Stimulated activated naive CD8-positive, alpha-beta T cell treated with anti-CD3 and anti-CD28 coated beads, Interleukin-15, Interleukin-2, amounts not matched to agents 100 ng/mL and 50 ng/mL, for 24 hours (primary cell): ENCODE results near the gene XDH.

Experiments
- H3K27ac Mint-ChIP-seq: one replicate; pipeline ENCODE4 v1.8.0; 2021; ENCODE audit warnings: mild to moderate bottlenecking, mixed read lengths
- H3K27me3 Mint-ChIP-seq: one replicate; pipeline ENCODE4 v1.8.0; 2021; ENCODE audit warnings: mixed read lengths
- H3K36me3 Mint-ChIP-seq: one replicate; pipeline ENCODE4 v1.8.0; 2021; ENCODE audit warnings: low read depth, mixed read lengths
- H3K4me1 Mint-ChIP-seq: one replicate; pipeline ENCODE4 v1.8.0; 2021; ENCODE audit warnings: low read depth, mixed read lengths
- H3K4me3 Mint-ChIP-seq: one replicate; pipeline ENCODE4 v1.8.0; 2021; ENCODE audit warnings: mild to moderate bottlenecking, mixed read lengths
- H3K9me3 Mint-ChIP-seq: one replicate; pipeline ENCODE4 v1.8.0; 2021; ENCODE audit warnings: mixed read lengths

Gene XDH

DNA sequence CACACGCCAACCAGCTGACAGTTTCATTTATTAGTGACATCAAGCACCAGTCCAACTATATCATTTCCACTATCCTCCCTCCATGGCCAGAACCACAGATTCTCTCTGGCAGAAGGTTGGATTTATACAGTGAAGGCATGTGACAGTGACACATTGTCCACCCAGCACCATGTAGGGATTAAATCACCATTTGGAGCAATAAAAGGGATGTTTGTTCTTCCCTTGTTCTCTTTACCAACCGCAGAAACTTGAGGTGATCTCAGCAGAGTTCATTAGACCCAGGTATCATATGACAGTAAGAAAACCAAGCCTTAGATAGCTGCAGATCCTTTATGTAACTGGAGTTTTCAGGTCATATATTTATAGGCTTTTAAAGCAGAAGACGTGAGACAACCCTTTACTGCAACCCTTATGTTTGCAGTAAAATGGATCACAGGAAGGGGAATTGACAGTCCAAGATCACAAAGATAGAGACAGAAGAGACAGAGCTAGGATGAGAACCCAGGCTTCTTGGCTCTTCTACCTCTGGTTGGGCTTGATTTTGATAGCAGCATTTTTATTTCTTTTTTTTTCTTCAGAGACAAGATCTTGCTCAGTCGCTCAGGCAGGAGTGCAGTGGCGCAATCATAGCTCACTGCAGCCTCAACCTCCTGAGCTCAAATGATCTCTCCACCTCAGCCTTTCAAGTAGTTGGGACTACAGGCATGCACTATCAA lies 80.1 kb downstream of the XDH start:
- Mint-ChIP-seq H3K9me3 (no peaks in the 10 kb centered on the region), H3K27ac (no peak overlapping the region), H3K4me1 (no peaks in the 10 kb centered on the region), H3K27me3 (no peaks in the 10 kb centered on the region), H3K36me3 (no peaks in the 10 kb centered on the region), H3K4me3 (no peak overlapping the region)

DNA sequence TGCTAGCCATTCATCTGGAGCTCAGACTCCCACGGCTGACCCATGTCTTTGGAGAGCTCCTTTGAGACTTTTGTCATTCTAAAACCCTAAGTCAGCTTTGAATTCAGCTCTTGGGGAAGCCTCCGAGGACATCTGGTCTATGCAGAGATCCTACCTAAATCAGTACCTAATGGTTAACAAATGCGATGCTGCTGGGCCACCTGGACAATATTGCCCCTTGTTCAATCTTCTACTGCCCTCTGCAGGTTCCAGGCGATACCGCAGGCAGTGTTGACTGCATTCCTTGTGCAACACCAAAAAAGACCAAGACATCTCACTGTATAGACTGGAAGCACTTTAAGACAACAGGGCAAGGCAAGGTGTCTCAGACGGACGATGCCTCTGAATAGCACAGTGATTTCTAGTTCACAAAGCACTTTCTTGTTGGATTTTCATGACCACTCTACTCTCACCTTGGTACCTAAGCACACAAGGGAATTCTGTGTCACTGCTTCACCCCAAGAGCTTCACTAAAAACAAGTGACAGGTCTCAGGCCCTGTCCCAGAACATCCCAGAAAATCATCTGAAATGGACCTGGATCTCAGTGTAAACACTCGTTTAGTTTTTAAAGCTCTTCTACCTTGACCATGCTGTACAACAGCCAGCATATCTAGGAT lies 80.9 kb downstream of the XDH start:
- Mint-ChIP-seq H3K4me3 (no peak overlapping the region), H3K27me3 (no peaks in the 10 kb centered on the region), H3K36me3 (no peaks in the 10 kb centered on the region), H3K9me3 (no peaks in the 10 kb centered on the region), H3K4me1 (no peaks in the 10 kb centered on the region), H3K27ac (no peak overlapping the region)

DNA sequence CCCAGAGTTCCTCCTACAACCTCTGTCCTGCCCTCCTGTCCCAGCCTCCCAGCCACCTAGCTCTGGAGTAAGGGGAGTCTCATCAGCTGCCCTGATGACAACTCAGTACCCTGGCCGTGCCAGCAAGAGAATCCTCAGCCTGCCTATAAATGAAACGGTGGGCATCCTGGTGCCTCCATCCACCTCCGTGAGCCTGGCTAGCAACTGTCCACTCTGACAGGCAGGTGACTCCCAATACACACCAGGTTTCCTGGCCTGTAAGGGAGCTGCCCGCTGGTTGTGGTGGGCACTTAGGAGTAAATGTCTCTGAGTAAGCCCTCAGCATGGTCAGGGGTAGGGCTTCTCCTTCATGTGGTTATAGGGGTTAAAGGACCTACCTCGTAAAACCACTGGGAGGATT lies 81.5 kb downstream of the XDH start:
- Mint-ChIP-seq H3K4me1 (no peaks in the 10 kb centered on the region), H3K36me3 (no peaks in the 10 kb centered on the region), H3K9me3 (no peaks in the 10 kb centered on the region), H3K27ac (no peak overlapping the region), H3K27me3 (no peaks in the 10 kb centered on the region), H3K4me3 (no peak overlapping the region)

DNA sequence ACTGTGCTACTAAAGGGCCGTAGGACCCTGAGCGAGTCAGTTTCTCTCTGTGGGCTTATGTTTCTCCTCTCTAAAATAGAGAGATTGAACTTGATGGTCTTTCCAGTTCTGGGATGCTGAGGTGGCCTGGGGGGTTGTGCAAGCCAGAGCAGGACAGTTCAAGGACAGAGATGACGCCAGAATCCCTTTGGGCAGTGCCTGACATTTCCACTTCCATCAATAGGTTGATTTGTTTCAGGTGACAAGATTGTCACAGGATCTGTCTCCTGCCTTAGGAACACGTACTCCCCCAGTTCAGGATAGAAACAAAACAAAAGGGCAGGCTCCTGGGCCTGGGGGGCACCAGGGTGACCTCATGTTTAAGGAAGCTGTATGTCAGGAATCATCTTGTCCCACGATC lies 82.0 kb downstream of the XDH start:
- no peaks in the 10 kb centered on the region for H3K36me3 Mint-ChIP-seq
- H3K27ac Mint-ChIP-seq, result no peak overlapping the region
- no peaks in the 10 kb centered on the region for H3K4me1 Mint-ChIP-seq
- H3K9me3 Mint-ChIP-seq, result no peaks in the 10 kb centered on the region
- no peaks in the 10 kb centered on the region for H3K27me3 Mint-ChIP-seq
- H3K4me3 Mint-ChIP-seq, result no peak overlapping the region

DNA sequence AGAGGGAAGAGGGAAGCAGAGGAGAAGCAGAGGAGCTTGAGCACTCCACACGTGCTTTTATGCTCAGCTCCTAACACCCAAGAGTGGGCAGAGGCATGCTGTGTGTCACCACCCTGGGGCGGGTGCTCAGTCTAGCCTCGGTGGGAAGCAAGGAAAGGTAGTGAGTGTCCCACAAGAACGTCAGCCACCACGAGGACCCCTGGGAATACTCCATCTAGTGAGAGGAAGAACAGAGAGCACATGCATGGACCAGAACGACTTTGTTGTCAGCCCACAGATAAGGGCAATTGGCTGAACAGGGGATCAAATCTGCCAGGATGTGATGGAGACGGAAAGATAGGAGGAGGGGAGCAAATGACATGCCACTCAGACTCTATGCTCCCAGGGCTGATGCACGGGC lies 83.4 kb downstream of the XDH start:
- no peak overlapping the region for H3K4me3 Mint-ChIP-seq
- H3K4me1 Mint-ChIP-seq, result no peaks in the 10 kb centered on the region
- no peaks in the 10 kb centered on the region for H3K36me3 Mint-ChIP-seq
- H3K27me3 Mint-ChIP-seq, result no peaks in the 10 kb centered on the region
- H3K9me3 Mint-ChIP-seq, result no peaks in the 10 kb centered on the region
- H3K27ac Mint-ChIP-seq, result no peak overlapping the region

DNA sequence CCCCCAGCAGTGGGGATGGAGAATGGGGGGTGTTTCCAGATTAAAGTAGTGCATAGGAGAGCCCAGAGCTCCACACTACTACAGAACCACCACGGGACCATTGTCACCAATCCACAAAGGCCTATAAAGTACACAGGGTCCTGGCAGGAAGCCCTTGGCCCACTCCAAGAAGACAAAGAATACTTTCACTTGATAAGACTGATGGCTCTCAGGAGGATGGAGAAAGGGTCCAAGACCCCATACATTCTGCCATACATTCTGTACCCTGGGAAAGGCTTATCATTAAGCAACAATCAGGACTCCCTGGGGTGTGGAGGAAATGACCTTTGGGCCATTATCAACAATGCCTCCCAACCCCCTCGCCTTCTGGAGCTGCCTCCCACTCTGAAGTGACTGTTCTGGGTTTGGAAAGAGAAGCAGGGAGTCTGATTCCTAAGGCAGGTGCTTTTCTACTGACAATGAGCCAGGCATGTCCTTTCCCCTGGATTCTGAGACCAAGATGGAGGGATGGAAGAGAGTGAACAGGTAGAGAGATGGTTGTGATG lies 85.4 kb downstream of the XDH start:
- Mint-ChIP-seq H3K27ac (no peak overlapping the region), H3K36me3 (no peaks in the 10 kb centered on the region), H3K4me3 (no peak overlapping the region), H3K4me1 (peaks cover 8% of the 10 kb centered on the region), H3K27me3 (no peaks in the 10 kb centered on the region), H3K9me3 (no peaks in the 10 kb centered on the region)

DNA sequence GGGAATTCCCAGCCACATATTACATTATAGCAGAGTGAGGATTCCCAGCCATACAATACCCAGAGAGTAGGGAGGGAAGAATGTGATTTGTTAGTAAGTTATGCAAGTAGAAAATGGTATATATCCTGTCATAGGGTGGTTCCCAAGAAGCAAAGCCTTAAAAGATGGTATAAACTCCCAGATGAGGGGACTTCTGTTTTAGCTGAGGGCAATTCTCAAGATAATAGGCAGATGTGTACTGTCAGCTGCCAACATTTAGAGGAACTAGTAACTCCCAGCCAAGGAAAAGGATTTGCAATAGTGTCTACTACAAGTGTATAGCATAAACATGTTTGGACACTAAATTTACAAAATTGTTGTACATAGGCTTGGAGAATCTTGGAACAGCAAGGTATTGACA lies 86.5 kb downstream of the XDH start:
- H3K4me3 Mint-ChIP-seq, result no peak overlapping the region
- no peaks in the 10 kb centered on the region for H3K9me3 Mint-ChIP-seq
- peaks cover 19% of the 10 kb centered on the region for H3K4me1 Mint-ChIP-seq
- no peaks in the 10 kb centered on the region for H3K36me3 Mint-ChIP-seq
- no peak overlapping the region for H3K27ac Mint-ChIP-seq
- H3K27me3 Mint-ChIP-seq, result no peaks in the 10 kb centered on the region

DNA sequence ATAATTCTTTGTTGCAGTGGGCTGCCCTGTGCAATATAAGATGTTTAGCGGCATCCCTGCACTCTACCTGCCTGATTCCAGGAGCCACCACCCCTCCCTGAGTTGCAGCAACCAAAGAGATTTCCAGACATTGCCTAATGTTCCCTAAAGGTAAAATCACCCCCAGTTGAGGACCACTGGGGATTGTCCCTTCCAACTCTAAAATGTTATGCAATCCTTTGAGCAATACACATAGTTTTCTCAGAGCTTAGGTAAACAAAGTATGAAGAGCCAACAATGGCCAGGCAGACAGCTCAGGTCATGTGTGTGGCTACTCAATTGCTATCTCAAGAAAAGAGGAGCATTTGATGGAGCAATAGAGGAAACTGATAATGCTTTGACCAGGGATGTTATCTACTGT lies 87.0 kb downstream of the XDH start:
- no peaks in the 10 kb centered on the region for H3K36me3 Mint-ChIP-seq

DNA sequence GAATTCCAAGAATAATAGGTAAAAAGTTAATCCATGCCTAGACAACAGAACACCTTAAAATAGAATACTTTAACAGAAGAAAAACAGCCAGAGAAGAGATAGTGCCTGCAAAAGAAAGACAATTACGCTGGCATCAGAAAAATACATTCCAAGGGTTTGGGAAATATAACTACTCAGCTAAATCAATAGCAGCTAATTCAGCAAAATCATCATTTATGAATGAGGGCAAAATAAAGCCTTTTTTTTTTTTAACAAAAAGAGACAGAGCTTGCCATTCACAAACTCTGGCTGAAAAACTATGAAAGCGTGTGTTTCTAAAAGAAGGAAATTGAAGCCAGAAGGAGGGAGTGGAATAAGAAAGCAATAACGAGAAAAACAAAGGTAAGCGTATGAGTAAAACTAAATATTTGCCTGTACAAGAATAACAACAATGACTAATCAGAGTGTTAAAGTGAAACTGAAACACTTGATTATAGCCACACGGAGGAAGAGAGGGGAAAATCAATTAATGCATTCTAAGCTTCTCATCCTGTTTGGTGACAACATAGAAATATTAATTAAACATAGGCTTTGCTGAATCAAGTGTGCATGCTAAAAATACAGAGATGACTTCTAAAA lies 90.4 kb downstream of the XDH start:
- H3K4me1 Mint-ChIP-seq, result peaks cover 40% of the 10 kb centered on the region
- H3K9me3 Mint-ChIP-seq, result no peaks in the 10 kb centered on the region
- no peaks in the 10 kb centered on the region for H3K27me3 Mint-ChIP-seq
- H3K27ac Mint-ChIP-seq, result peak overlapping the region; percentile 9
- peak overlapping the region; percentile 27 for H3K4me3 Mint-ChIP-seq
- H3K36me3 Mint-ChIP-seq, result no peaks in the 10 kb centered on the region

More for the DNA sequence above, 87.0 kb downstream of the XDH start:
- no peak overlapping the region for H3K4me3 Mint-ChIP-seq
- no peaks in the 10 kb centered on the region for H3K9me3 Mint-ChIP-seq
- H3K4me1 Mint-ChIP-seq, result peaks cover 24% of the 10 kb centered on the region
- no peak overlapping the region for H3K27ac Mint-ChIP-seq
- no peaks in the 10 kb centered on the region for H3K27me3 Mint-ChIP-seq

DNA sequence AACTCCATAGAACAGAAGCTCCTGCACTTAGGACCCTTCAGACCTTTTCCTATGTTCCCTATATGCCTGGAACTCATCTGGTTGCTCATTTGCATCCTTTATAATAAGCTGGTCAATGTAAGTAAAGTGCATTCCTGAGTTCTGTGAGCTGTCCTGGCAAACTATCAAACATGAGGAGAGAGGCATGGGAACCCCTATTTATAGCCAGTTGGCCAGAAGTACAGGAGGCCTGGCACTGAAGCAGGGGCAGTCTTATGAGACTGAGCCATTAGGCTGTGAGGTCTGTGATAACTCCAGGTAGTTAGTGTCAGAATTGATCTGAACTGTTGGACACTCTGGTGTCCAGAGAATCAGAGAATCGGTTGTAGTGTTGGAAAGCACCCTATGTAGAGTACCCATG lies 92.2 kb downstream of the XDH start:
- no peaks in the 10 kb centered on the region for H3K9me3 Mint-ChIP-seq
- no peaks in the 10 kb centered on the region for H3K36me3 Mint-ChIP-seq
- peaks cover 58% of the 10 kb centered on the region for H3K4me1 Mint-ChIP-seq
- H3K4me3 Mint-ChIP-seq, result no peak overlapping the region
- no peaks in the 10 kb centered on the region for H3K27me3 Mint-ChIP-seq
- no peak overlapping the region for H3K27ac Mint-ChIP-seq

DNA sequence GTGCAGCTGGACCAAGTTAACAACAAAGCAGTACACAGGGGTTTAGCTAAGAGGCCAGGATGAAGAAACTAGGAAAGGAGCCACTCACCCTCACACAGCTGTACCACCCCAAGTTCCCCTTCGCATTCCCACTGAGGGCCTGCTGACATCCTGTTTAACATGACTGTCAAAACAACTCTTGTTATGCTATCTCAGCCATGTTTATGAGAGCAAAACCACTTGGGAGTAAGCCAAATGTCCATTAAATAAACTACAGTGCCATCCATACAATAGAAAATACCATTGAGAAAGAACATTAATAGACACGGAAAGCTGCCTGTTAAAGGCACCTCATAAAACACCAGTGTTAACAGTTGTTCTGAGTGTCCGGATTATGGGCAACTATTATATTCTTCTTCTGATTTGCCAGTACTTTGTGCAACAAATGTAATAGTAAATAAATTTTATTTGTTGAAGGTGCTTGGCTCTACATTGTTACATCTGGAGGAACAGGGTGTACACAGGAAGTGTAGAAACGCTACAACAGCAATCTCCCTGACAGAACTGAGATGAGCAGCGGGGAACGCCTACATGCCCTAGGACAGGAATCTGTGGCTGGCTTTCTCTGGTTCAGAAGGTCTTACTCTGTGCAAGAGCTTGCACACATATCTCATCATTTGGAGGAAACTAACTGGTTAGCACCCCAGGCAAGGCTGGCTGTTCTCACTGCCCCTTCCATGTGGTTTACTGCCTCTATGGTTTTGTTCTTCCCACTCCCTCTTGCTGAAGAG lies 95.0 kb downstream of the XDH start:
- Mint-ChIP-seq H3K9me3 (no peaks in the 10 kb centered on the region), H3K4me1 (peaks cover 58% of the 10 kb centered on the region), H3K27ac (no peak overlapping the region), H3K4me3 (no peak overlapping the region), H3K36me3 (no peaks in the 10 kb centered on the region), H3K27me3 (no peaks in the 10 kb centered on the region)

DNA sequence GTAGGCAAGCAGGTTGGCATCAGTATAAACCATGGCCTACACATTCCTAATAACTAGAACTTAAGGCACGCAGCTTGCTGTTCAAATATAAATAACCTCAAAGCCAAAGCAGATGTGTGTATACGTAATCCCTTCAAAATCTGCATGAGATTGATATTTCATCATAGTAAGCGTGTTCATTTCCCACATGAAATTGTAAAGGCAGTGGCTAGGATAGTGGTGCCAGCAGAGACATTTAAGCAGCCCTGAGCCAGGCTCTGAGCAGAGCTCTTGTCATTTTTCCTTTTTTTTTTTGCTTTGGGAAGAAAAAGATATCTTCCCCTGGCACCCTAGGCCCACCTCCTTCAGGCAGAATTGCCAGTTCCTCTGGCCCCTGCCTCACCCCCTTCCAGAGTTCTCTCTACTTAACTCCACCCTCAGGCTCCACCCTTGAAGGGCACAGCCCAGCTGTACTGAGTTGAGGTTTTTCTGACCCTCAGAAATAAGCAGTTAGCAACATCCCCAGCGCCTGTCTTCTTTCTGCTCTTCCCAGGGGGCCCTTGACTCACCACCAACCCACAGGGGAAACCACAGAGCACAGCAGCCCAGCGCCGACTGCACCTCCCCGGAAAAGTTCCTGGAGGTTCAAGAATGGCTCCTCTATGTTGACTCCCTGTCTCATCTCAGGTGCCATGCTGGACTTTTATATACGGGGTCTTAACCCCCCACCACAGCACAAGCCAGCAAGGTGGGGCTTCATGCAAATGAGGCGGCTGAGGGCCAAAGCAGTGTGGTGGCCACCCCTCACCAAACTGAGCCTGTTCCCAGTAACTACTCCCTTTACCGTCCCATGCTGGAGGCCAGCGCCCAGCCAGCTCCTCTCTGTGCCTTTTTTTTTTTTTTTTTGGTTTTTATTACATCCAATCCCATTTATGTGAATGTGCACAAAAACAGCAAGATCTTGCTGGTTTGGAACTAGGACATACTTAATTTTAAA lies 95.9 kb downstream of the XDH start:
- Mint-ChIP-seq H3K36me3 (no peaks in the 10 kb centered on the region), H3K27ac (no peak overlapping the region), H3K27me3 (no peaks in the 10 kb centered on the region), H3K4me1 (peaks cover 49% of the 10 kb centered on the region), H3K9me3 (no peaks in the 10 kb centered on the region), H3K4me3 (peak overlapping the region; percentile 4)

DNA sequence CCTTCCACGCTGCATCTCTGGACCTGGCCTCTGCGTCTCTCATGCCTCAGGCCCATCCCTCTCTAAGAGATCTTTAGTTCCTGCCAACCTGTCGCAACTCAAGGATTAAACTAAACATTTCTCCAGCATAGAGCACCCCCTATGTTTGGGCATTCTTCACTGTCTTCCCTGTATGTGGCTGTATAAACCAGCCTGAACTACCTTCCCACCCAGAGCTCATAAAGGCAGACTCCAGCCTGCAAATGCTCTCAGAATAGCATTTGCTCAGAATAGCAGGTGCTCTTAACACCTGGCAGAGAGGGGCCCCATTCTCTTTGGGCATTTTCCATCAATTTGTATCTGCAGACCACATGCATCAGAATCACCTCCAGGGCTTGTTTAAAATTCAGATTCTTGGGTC lies 97.1 kb downstream of the XDH start:
- no peaks in the 10 kb centered on the region for H3K36me3 Mint-ChIP-seq
- H3K9me3 Mint-ChIP-seq, result no peaks in the 10 kb centered on the region
- H3K27me3 Mint-ChIP-seq, result no peaks in the 10 kb centered on the region
- H3K4me3 Mint-ChIP-seq, result no peak overlapping the region
- H3K27ac Mint-ChIP-seq, result no peak overlapping the region
- peaks cover 36% of the 10 kb centered on the region for H3K4me1 Mint-ChIP-seq

DNA sequence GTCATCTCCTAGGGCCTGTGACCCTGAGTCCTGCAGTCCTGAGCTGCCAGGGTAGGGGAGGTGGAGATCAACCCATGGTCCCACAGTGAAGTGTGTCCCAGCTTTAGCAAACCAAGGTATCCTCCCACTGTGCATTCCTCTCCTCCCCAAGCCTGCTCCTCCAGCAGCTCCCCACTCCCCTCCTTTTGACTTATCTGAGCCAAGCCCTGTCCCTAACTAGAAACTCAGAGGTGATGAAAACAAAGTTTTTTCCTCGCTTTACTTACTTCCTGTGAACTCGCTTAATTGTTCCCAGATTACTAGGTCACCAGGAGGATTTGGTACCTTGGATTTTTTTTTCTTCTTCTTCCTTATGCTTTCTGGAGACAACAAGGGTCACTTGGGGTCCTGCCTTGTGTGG lies 99.8 kb downstream of the XDH start:
- Mint-ChIP-seq H3K36me3 (no peaks in the 10 kb centered on the region), H3K9me3 (peaks cover 1% of the 10 kb centered on the region), H3K4me1 (peaks cover 27% of the 10 kb centered on the region), H3K27ac (no peak overlapping the region), H3K27me3 (peaks cover 13% of the 10 kb centered on the region), H3K4me3 (no peak overlapping the region)
